NAMALWA (cell line): ENCODE results near the gene COBLL1.

Experiments used
- DNase-seq: peaks from one replicate; pipeline ENCODE4 v3.0.0-alpha.2; 2015; ENCODE audit warnings: low spot score

The COBLL1 gene

GRCh38 chr2:164821338-164821737 lies 20.3 kb downstream of the COBLL1 start:
- DNase-seq, result no peak

- no peak for DNase-seq
These were observed 23.2 kb downstream of the COBLL1 start for GRCh38 chr2:164818149-164819136.

- DNase-seq, result no peak
These were observed 24.7 kb downstream of the COBLL1 start for GRCh38 chr2:164816900-164817299.

GRCh38 chr2:164816046-164816445 lies 25.6 kb downstream of the COBLL1 start:
- DNase-seq, result no peak

GRCh38 chr2:164815071-164815793 lies 26.4 kb downstream of the COBLL1 start:
- DNase-seq, result no peak

- DNase-seq, result no peak
These were observed 28.1 kb downstream of the COBLL1 start for GRCh38 chr2:164813535-164813934.

- no peak for DNase-seq
These were observed 29.2 kb downstream of the COBLL1 start for GRCh38 chr2:164812378-164812777.

GRCh38 chr2:164811819-164812218 lies 29.8 kb downstream of the COBLL1 start:
- no peak for DNase-seq

- DNase-seq, result no peak
These were observed 30.8 kb downstream of the COBLL1 start for GRCh38 chr2:164810843-164811242.

GRCh38 chr2:164808776-164809175 lies 32.8 kb downstream of the COBLL1 start:
- DNase-seq, result no peak

GRCh38 chr2:164803776-164804466 lies 37.7 kb downstream of the COBLL1 start:
- no peak for DNase-seq

GRCh38 chr2:164802095-164802707 lies 39.4 kb downstream of the COBLL1 start:
- DNase-seq, result no peak

GRCh38 chr2:164800572-164800971 lies 41.1 kb downstream of the COBLL1 start:
- no peak for DNase-seq

GRCh38 chr2:164797627-164798026 lies 44.0 kb downstream of the COBLL1 start:
- DNase-seq, result no peak

GRCh38 chr2:164796999-164797398 lies 44.6 kb downstream of the COBLL1 start:
- no peak for DNase-seq

GRCh38 chr2:164794432-164795231 lies 47.0 kb downstream of the COBLL1 start:
- DNase-seq, result no peak

GRCh38 chr2:164794016-164794415 lies 47.6 kb downstream of the COBLL1 start:
- DNase-seq, result no peak

- no peak for DNase-seq
These were observed 48.1 kb downstream of the COBLL1 start for GRCh38 chr2:164793529-164793928.

- no peak for DNase-seq
These were observed 49.1 kb downstream of the COBLL1 start for GRCh38 chr2:164792316-164793170.

- no peak for DNase-seq
These were observed 51.7 kb downstream of the COBLL1 start for GRCh38 chr2:164789968-164790367.
